SK-N-MC (cell line): ENCODE measurements around the gene TMEM14A.

Experiments used
- EZH2 ChIP-seq: fragments of 200-600 bp; sonication (generic); IDR thresholded peaks from one replicate; pipeline ENCODE4 v1.6.1; 2017; ENCODE audit warnings: antibody characterized with exemption
- POLR2AphosphoS5 ChIP-seq: IDR thresholded peaks from 2 replicates; pipeline ENCODE4 v1.6.1; 2012; ENCODE audit warnings: mild to moderate bottlenecking, low read depth, low read length, borderline replicate concordance

DNA sequence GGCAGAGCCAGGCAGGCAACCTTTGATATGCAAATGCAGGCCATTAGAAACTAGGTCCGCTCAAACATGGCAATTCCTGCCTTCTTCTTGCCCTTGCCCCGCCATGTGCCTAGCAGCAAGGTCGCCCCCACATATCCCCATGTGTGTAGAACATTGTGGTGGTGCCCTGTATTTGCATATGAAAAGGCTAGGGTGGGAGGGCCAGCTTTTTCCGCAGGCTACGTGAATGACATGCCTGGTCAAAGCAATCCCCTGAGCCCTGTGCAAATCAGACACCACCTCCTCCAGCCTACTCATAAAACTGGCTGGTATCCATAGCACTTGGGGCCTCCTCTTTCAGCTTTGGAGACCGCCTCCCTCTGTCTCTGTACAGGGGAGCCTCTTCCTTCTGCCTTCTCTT, 60.8 kb downstream of the TMEM14A start:
- TF ChIP-seq EZH2 (no peak), POLR2AphosphoS5 (no peak)
